K562 (cell line): ENCODE data around the gene CCDC28B.

Source experiments
- HOXB6 ChIP-seq: fragments of 250-450 bp; sonication (Bioruptor Pico); IDR thresholded peaks from 2 replicates; pipeline ENCODE4 v1.5.1; 2022; ENCODE audit warnings: mild to moderate bottlenecking, borderline replicate concordance
- NCOA4 ChIP-seq: fragments of 450-650 bp; IDR thresholded peaks from 2 replicates; pipeline ENCODE4 v1.6.1; 2018; ENCODE audit warnings: mild to moderate bottlenecking; ENCODE audit not compliant: partially characterized antibody
- PKNOX1 ChIP-seq: fragments of 450-650 bp; IDR thresholded peaks from 2 replicates; pipeline ENCODE4 v1.6.1; 2016
- SMAD1 ChIP-seq: fragments of 150-350 bp; IDR thresholded peaks from 2 replicates; pipeline ENCODE4 v1.6.1; 2014; ENCODE audit warnings: low read length, low read depth; ENCODE audit not compliant: partially characterized antibody
- STAG1 ChIP-seq: sonication (generic); formaldehyde crosslinking; IDR thresholded peaks from 2 replicates; pipeline ENCODE4 v1.5.0; 2020; ENCODE audit warnings: missing genetic modification reagents, borderline replicate concordance
- TAF15 ChIP-seq: fragments of 200-400 bp; formaldehyde crosslinking; IDR thresholded peaks from 2 replicates; pipeline ENCODE4 v1.6.1; 2017; ENCODE audit warnings: mild to moderate bottlenecking, low read depth, low read length, moderate library complexity
- TSC22D4 ChIP-seq: fragments of 450-650 bp; IDR thresholded peaks from 2 replicates; pipeline ENCODE4 v1.6.1; 2016; ENCODE audit warnings: missing genetic modification characterization, missing biosample characterization, control low read depth

DNA sequence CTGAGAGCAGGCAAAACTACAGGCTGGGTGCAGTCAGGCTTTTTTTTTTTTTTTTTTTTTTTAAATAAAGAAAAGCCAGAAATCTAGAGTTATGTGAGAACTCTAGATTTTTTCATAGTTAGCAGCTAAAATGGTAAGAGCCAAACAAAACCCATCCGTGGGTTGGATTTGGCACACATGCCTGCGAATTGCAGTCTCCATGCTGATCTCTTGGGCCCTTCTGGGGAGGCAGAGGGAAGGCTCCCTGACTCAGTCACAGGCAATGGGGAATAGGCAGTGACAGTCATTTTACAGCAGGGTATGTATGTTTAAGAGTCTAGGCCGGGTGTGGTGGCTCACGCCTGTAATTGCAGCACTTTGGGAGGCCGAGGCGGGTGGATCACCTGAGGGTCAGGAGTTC lies 18.3 kb upstream of the CCDC28B start:
- TF ChIP-seq TSC22D4 (tag) (no peak), TAF15 (no peak), STAG1 (CRISPR knock-in tag) (no peak), NCOA4 (no peak), HOXB6 (CRISPR knock-in tag) (no peak), SMAD1 (no peak), PKNOX1 (no peak)
